ENCODE data around the gene KCNA3.

KCNA3 gene

GRCh38 chr1:110638058-110638457 is 36.7 kb downstream of the KCNA3 start:
- no peak for DNase-seq (ENCODE audit: low spot score)

- no peak for DNase-seq (ENCODE audit: low spot score)
Measured at GRCh38 chr1:110637475-110637874, 37.3 kb downstream of the KCNA3 start.

GRCh38 chr1:110636149-110636935 is 38.4 kb downstream of the KCNA3 start:
- DNase-seq (ENCODE audit: low spot score) = no peak

- DNase-seq (ENCODE audit: low spot score) = no peak
Measured at GRCh38 chr1:110635434-110635833, 39.3 kb downstream of the KCNA3 start.

GRCh38 chr1:110634455-110635311 is 40.1 kb downstream of the KCNA3 start:
- DNase-seq (ENCODE audit: low spot score) = peak; percentile 42

GRCh38 chr1:110634086-110634454 is 40.7 kb downstream of the KCNA3 start:
- no peak for DNase-seq (ENCODE audit: low spot score)

- no peak for DNase-seq (ENCODE audit: low spot score)
Measured at GRCh38 chr1:110633646-110634030, 41.1 kb downstream of the KCNA3 start.

- DNase-seq (ENCODE audit: low spot score) = no peak
Measured at GRCh38 chr1:110631836-110632620, 42.7 kb downstream of the KCNA3 start.

- DNase-seq (ENCODE audit: low spot score) = peak; percentile 78
Measured at GRCh38 chr1:110630839-110631663, 43.7 kb downstream of the KCNA3 start.

- no peak for DNase-seq (ENCODE audit: low spot score)
Measured at GRCh38 chr1:110628323-110629105, 46.2 kb downstream of the KCNA3 start.

GRCh38 chr1:110627764-110628163 is 47.0 kb downstream of the KCNA3 start:
- DNase-seq (ENCODE audit: low spot score) = no peak

GRCh38 chr1:110626889-110627288 is 47.9 kb downstream of the KCNA3 start:
- no peak for DNase-seq (ENCODE audit: low spot score)
